Gastroesophageal sphincter (tissue), 3 donors: ENCODE results near the gene EPHA10.

Experiments used
- EP300 ChIP-seq: sonication (generic); formaldehyde crosslinking; IDR thresholded peaks from one replicate; pipeline ENCODE4 v1.6.1; 2017; ENCODE audit warnings: antibody characterized with exemption, mild to moderate bottlenecking
- POLR2A ChIP-seq, 2 donors: fragments of 450-650 bp; IDR thresholded peaks; one replicate each; pipeline ENCODE4 v1.6.1; 2017; ENCODE audit warnings: antibody characterized with exemption in 2 of 2, mild to moderate bottlenecking in 2 of 2, moderate library complexity in 1 of 2
- TF ChIP-seq, protein P1 (sequence below), 4 experiments: fragments of 200-600 bp in 2 of 4; fragments of 450-650 bp in 2 of 4; sonication (generic) in 1 of 4; IDR thresholded peaks; one replicate each; pipeline ENCODE4 v1.5.1; 2017 to 2019; ENCODE audit warnings: antibody characterized with exemption in 4 of 4, mild to moderate bottlenecking in 2 of 4, moderate library complexity in 2 of 4

- TF ChIP-seq, protein P1, sequence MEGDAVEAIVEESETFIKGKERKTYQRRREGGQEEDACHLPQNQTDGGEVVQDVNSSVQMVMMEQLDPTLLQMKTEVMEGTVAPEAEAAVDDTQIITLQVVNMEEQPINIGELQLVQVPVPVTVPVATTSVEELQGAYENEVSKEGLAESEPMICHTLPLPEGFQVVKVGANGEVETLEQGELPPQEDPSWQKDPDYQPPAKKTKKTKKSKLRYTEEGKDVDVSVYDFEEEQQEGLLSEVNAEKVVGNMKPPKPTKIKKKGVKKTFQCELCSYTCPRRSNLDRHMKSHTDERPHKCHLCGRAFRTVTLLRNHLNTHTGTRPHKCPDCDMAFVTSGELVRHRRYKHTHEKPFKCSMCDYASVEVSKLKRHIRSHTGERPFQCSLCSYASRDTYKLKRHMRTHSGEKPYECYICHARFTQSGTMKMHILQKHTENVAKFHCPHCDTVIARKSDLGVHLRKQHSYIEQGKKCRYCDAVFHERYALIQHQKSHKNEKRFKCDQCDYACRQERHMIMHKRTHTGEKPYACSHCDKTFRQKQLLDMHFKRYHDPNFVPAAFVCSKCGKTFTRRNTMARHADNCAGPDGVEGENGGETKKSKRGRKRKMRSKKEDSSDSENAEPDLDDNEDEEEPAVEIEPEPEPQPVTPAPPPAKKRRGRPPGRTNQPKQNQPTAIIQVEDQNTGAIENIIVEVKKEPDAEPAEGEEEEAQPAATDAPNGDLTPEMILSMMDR (IDR thresholded peaks at IDR 0.05) = no peak
- TF ChIP-seq POLR2A (IDR thresholded peaks at IDR 0.05) (no peak), EP300 (no peak)
These were observed 48.7 kb upstream of the EPHA10 start for GRCh38 chr1:37813529-37814145.
